GM18526 (cell line): Measurements from ENCODE around the gene SBNO2.

Source experiments
- POLR2A ChIP-seq: IDR thresholded peaks from 3 replicates; pipeline ENCODE4 v1.6.1; 2011; ENCODE audit not compliant: insufficient read length; ENCODE audit errors: extremely low read depth

SBNO2 gene

DNA sequence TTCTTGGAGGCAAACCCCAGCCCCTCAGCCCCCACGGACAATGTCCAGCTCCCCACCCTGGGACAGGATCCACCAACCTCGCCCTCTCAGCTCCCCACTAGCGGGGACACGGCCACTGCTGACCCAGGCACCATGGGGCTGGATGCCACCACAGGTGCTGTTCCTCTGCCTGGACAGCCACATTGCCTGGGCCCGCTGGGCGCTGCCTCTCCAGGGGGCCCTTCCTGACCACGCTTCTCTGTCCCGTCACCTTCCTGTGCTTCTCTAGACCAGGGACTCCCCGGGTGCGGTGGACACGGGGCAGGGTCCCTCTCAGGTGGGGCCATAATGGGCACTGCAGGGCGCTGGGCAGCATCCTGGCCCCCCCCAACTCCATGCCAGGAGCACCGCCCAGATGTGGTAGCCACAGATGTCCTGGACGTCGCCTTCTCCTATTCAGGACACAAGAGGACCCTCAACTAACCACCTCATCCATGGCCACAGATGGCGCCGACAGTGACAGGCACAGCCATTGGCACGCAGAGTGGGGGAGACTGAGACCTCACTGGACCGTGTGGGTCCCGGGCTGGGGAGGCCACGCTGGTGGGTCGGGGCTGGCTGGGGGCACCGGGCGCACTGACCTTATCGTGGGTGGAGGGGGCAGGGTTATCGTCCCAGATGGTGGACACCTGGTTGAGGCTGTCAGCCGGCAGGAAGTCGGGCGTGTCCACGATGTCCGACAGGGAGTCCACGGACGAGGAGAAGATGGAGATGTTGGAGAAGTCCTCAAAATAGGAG is 46.9 kb downstream of the SBNO2 start:
- TF ChIP-seq POLR2A = no peak

DNA sequence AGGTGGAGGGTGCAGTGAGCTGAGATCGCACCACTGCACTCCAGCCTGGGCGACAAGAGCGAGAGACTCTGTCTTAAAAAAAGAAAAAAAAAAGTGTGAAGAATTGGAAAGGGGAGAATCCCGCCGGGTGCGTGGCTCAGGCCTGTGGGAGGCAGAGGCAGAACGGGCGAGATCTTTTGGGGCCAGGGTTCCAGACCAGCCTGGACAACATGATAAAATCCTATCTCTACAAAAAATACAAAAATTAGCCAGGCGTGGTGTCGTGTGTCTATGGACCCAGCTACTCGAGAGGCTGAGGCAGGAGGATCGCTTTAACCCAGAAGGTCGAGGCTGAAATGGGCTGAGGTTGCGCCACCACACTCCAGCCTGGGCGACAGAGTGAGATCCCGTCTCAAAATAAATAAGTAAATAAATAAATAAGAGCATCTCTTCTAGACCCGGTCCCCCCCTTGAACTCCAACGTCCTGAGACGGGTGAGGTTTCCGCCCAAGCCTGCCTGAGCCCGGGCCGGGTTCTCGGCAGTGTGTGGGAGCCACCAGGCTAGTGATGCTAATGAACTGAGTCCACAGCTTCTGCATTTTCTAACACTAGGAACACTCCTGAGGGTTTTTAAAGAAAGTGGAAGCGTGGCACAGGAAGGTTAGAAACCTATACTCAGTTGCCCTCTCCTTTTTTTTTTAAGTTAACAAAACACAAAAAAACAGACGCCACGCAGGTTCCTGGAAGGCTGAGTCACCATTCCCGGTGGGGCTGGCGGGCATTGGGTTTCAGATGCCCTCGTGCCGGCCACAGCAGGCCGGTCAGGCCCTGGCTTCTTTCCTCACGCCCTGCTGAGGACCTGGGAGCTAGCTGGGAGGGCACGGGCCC is 48.2 kb downstream of the SBNO2 start:
- TF ChIP-seq POLR2A = no peak

DNA sequence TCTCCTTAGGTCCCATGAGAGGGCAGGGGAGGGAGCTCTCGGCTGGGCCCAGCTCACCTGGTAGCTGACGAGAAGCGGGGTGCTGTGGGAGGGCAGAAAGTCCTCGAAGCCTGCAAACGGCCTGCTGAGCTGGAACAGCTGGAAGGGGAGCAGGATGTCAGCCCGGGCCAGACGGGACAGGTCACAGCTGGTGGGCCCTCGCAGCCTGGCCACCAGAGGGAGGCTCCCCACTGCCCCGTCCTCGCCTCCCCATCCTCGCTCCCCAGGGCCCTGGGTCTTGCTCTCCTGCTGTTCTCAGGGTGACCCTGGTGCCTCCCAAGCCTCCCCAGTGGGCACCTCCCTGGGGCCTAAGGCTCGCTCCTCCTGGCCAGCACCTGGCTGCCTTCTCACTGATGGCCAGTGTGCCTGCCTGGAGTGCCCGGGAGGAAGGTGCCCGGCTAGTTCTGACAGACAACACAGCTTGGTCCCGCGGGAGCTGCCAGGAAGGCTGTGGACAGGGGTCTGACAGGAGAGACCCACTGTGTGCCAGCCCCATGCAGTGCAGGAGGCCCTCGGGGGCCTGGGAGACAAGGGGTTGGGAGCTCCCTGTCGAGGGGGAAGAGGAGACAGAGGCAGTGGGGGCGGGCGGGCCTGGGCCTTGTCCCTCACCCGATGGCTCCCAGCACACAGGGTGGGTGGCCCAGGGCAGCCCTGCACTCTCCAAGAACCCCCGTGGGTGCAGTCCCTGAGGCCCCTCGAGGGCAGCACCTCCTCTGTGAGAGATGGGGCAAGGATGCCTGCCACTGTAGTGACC is 50.0 kb downstream of the SBNO2 start:
- TF ChIP-seq POLR2A = no peak

DNA sequence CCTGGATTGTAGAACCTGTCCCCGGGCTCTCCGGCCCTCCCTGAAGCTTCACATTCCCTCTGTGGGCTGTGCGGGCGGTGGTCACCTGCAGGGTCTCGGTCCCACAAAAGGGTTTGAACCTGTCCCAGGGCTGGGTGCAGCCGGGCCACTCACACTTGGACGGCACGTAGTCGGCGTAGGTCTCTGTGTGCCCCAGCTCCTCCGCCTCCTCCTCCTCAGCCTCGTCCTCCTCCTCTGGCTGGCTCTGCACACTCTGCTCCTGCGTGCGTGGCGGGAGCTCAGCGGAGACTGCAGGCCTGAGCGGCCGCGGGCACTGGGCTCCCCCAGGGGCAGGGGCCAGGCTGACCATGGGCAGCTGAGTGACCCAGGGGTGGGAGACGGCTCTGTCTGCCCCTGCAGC is 50.7 kb downstream of the SBNO2 start:
- no peak for TF ChIP-seq POLR2A

DNA sequence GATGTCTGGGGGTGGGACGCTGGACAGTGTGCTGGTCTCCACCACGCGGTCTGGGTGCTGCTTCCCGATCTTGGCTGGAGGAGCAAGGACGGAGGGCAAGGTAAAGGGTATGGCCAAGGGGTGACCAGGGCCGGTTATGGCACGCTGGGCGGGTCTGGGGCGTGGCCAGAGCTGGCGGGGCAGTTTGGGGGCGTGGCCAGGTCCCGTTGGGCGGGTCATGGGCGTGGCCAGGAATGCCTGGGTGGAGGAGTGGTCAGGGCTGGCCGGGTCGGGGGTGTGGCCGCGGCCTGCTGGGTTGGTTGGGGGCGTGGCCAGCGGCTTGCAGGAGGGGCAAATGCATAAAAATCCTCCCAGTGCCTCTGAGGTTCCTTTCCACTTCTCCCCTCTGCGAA is 51.1 kb downstream of the SBNO2 start:
- no peak for TF ChIP-seq POLR2A

DNA sequence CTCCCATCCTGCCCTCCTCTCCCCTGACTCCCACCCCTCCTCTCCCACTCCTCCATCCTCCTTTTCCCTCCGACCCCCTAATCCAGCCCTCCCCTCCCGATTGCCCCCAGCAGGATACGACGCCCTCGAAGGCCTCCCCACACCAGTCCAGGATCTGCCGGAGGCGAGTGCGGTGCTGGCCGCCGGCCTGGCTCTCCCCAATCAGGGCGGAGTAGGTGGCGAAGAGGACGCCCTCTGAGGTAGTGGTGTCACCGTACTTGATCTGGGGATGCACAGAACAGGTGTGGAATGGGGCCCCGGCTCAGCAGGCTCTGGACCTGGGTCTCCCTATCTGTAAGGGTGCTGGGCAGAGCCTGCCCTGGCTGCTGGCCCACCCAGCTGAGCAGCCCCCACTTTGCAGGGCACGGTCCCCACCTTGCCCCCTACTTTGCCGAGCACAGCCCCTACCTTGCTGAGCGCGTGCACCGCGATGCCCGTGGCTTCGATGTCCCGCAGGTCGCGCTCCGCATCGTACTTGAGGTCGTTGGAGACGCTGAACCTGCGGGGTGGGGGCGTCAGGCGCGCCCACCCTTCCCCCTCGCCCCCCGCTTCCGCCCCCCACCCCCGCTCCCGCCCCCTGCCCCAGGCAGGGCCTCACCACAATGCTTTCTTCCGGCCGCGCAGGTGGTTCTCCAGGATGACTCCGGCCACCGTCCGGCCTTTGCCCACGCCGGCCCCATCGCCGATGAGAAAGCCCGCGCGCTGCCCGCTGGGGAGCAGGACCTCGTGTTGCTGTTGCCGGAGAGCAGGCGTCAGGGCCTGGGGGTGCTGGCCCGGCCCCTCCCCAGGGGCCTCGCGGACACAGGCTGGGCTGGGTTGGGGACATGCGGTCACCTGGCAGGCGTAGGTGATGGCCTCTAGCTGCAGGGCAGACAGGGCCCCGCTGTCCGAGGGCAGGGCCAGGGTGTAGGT is 51.8 kb downstream of the SBNO2 start:
- no peak for TF ChIP-seq POLR2A

DNA sequence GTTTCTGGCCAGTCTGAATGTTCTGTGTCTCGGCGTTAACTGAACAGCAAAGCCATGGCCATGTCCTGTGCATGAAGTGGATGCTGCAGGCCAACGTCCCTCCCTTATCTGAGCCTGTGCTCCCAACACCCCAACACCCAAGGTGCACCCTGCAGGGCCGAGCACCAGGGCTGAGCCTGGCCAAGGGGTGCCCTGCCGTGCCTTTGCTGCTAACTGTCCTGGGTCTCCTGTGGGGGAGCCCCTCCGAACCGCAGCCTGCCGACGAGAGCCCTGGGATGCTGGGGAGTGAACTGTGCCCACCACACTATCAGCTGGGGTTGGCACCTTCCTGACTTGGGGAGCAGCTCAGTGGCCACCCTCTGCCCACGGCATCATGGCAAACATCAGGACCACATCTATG is 52.7 kb downstream of the SBNO2 start:
- no peak for TF ChIP-seq POLR2A

DNA sequence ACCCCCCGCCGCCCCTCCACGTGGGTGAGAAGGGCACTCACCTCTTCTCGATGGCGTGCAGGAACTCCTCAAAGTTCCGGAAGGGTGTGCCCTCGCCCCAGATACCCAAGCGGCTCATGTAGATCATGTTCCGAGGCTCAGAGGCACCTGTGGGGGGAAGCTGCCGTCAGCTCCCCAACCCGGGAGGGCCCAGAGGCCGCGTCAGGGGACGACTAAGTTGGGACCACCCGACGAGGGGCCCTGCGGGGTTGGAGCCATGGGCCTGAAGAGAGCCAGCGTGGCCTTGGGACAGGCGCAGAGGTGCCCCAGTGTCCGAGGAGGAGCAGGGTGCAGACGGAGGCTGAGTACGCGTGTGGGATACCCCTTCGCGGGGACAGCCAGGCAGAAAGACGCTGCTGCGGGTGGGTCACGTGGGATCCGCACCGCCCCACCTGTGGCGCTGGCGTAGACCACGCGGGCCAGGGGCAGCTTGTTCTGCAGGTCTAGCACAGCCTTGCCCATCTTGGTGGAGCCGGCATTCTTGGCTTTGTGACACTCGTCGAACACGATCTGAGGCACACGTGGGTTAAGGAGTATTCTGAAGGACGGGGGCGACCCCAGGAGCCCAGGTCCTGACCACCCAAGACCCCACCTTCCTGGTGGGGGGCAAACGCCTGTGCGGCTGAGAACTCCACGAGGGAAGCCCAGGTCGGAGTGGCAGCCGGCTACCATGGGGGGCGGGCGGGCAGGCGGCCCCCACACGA is 54.4 kb downstream of the SBNO2 start:
- no peak for TF ChIP-seq POLR2A

DNA sequence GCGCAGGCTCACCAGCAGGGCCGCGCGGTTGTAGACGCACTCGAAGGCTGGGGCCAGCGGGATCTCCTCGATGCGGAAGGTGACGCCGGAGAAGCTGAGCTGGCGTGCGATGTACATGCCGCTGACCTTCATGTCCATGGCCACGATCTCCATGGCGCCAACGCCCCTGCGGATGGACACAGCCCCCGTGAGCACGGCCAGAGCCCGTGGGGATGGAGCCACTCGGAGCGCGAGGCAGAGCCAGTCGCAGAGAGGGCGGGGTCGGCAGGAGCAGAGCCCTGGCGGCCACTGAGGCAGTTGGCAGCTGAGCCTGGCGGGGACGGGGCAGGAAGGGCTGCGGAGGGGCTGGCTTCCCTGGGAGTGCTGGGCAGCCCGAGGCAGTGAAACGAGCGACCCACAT is 55.1 kb downstream of the SBNO2 start:
- TF ChIP-seq POLR2A = no peak

DNA sequence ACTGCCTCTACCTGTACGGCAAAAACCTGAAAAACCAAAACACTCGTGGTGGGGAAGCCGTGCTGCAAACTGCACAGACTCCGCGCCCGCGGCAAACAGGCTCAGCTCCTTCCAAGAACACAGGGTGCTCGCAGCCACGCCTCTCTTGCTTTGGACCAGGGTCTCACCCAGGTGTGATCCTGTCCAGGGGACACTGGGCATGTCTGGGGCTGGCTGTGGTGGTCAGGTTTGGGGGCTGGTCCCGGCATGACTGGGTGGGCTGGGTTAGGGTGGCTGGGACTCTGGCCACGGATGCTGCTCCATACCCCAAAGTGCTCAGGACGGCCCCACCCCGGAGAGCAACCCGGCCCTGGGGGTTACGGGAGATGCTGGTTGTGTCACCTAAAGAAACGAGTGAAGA is 56.4 kb downstream of the SBNO2 start:
- no peak for TF ChIP-seq POLR2A

DNA sequence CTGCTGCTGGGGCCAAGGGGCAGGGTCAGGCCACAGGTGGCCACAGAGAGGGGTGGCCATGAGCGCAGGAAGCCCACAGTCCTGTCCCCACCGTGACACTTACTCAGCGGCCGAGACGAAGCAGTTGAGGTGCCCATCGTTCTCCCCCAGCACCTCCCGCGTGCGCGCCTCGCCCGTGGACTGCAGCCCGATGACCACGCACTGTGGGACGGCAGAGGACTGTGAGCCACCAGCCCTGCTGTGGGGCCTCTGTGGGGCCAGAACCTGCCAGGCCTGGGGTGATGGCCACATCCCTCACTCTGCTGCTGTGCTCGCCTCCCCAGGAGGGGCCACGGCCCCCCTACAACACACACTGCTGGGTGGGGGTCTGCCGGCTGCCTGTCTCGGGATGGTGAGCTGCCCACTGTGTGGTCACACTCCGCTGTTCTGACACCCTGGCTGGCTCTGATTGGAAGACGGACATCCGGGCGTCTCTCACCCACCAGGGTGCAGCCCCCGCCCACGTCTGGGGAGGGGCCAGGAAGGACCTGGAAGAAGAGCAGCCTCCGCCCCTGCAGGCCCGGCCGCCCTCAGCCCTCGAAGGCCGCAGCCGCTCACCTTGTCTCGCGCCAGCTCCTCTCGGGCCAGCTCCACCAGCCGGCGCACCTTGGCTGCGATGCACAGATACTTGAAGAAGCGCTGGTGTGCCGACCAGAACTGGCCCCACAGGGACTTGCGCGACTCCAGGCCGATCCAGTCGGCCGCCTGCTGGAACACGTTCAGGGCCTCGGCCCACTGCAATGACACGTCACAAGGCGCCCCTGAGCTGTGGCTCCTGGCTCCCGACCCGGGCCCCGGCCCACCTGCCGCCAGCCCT is 57.1 kb downstream of the SBNO2 start:
- no peak for TF ChIP-seq POLR2A

DNA sequence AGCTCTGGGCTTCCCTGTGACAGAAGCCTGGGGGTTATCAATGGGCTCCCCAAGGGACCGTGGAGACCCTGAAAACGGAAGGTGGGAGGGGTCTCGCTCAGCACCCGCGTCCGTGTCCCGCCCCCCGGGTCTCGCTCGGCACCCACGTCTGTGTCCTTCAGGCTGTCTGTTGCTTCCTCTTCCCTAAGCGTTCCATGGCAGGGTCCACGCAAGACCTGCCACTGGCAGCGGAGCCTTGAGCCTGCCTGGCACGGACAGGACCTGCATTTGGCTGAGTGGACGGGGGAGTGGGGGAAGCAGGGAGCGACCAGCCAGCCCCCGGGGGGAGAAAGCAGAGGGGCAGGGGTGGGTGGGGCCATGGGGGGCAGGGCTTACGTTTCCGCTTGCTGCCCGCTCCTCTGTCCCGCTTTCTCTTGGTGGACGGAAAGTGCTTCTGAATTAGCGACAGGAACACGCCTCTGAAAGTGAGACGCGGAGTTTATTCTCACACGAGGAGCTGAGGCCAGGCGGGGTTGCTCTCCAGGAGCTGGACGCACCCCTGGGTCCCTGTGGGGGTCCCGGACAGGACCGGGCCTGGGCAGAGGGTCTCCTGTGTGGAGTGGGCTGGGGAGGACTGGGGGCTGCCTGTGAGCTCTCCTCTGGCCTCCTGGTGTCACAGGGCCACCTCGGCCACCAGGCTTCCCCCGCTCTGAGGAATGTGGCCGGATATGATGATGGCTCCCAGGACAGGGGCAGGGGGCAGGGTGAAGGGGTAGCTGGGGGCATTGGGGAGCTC is 58.2 kb downstream of the SBNO2 start:
- no peak for TF ChIP-seq POLR2A
